ENCODE results near the gene CDCA5.
A peak's percentile ranks its signal among the peaks of the same experiment; 100 is the strongest.

Gene CDCA5

GRCh38 chr11:65104628-65105027 lies 20.8 kb upstream of the CDCA5 start:
- DNase-seq: no peak

DNA sequence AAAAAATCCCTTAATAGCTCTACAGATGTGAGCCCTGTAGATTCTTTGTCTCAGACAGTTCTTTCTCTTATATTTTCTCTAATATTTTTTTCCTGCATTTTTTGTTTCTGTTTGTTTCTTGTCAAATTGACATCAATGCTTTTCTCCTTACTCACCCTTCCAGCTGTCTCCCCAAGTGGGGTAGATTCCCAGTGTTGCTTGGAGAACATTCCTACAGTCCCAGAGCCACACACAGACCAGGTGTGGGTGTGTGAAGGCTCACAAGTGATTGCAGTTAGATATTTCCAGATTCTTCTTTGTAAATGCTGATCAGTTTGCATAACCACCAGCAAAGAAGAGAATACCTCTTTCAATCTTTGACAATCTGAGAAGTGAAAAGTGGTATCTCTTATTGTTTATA lies 19.6 kb upstream of the CDCA5 start:
- no peak for DNase-seq

DNA sequence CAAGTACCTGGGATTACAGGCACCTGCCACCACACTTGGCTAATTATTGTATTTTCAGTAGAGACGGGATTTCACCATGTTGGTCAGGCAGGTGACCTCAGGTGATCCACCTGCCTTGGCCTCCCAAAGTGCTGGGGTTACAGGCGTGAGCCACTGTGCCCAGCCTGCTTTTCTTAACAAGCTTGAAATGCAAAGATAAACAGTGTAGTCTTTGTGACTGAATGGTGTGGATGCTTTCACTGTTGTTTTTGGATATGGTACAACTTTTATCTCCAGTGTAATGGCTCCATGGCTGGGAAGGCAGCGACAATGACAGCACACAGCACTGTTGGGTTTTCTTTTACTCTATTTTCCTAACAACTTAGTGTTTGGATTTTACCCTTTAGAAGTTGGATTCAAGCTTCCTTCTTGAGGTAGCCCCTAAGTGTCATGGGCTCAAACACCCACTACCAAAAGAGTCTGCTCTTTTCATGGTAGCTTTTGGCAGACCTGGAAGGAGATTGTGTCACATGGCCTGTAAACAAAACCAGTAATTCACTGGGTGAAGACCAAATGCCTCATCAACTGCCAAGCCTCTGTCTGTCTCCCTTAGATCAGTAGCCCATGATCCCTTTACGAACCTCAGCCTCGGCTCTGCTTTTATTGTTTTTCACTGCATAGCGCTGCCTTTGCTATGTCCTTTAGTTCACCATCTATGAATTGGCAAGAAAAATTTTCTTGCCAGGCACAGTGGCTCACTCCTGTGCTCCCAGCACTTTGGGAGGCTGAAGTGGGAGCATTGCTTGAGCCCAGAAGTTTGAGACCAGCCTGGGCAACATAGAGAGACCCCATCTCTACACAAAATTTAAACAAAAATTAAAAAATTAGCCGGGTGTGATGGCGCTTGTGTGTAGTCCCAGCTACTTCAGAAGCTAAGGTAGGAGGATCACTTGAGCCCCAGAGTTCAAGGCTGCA lies 18.6 kb upstream of the CDCA5 start:
- DNase-seq: no peak

DNA sequence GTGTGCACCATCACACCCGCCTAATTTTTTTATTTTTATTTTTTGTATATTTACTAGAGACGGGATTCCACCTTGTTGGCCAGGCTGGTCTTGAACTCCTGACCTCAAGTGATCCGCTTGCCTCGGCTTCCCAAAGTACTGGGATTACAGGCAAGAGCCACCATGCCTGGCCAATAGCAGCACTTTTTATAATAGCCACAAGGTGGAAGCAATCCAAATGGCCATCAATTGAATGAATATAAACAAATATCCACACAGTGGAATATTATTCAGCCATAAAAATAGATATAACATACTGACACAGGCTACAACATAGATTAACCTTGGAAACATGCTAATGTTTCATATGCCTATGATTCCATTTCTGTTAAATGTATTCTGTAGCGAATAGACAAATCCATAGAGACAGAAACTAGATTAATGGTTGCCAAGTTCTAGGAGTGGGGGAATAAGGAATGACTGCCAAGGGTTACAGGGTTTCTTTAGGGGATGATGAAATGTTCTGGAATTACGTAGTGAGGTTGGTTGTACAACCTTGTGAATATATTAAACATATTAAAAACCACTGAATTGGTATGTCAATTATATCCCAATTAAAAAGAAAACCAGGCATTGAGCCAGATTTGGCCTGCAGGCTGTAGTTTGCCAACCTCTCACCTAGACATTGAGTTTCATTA lies 17.0 kb upstream of the CDCA5 start:
- no peak for DNase-seq

DNA sequence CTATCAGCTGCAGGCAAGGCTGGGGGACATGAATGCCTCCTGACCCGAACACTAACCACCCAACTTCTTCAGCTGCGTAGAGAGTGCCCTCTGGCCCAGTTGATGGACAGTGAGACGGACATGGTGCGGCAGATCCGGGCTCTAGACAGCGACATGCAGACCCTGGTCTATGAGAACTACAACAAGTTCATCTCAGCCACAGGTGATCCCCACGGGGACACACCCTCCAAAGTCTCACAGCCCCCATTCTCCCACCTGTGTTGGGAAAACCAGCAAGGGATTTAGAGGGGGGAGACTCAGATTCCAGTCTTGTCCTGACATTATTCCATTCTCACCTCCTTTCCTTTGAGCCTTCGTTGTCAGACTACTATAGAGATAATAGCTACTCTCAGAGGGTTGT lies 13.1 kb upstream of the CDCA5 start:
- DNase-seq: no peak

- DNase-seq: peak; percentile 75
Observed at GRCh38 chr11:65095974-65096806, 12.3 kb upstream of the CDCA5 start, which contains the start of gene VPS51. VPS51 (plus strand) TSS chr11:65096214; CDS start chr11:65096251, 37 bp downstream.

- DNase-seq: no peak
Observed at GRCh38 chr11:65095427-65095826, 11.6 kb upstream of the CDCA5 start.

DNA sequence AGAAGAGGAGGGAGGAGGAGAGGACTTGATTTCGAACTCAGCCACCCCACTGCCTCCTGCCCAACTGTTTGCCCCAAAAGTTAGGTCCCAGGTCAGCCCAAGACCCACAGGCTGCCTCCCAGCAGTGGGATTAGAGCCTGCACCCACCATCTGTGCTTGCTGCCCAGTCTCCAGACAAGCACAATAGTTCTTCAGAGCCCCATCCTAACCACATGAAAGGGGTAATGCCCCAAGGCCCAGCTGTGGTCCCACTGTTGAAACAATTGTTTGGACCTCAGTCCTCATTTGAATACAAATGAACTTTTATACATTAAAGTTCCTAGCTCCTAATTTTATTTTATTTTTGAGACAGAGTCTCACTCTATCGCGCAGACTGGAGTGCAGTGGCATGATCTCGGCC lies 6.8 kb upstream of the CDCA5 start:
- no peak for DNase-seq

GRCh38 chr11:65089621-65090020 lies 5.8 kb upstream of the CDCA5 start:
- DNase-seq: no peak

- no peak for DNase-seq
Observed at GRCh38 chr11:65087827-65088226, 4.0 kb upstream of the CDCA5 start.

- no peak for DNase-seq
Observed at GRCh38 chr11:65087216-65087615, 3.4 kb upstream of the CDCA5 start.

DNA sequence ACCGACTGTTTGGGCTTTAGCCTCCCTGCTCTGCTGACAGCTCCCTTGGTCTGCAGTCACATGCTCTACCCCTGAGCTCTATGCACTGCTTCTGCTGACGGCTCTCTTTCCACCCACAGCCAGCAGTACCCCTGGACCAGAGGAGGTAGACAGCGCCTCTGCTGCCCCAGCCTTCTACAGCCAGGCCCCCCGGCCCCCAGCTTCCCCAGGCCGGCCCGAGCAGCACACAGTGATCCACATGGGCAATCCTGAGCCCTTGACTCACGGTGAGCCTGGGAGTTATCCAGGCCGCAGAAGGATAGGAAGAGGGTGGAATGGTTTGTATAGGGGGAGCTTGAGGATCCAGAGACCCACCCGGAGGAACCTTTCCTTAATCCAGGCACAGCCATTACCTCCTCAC lies 3.0 kb upstream of the CDCA5 start:
- DNase-seq: no peak

GRCh38 chr11:65085446-65085845 lies 1.6 kb upstream of the CDCA5 start:
- DNase-seq: no peak

DNA sequence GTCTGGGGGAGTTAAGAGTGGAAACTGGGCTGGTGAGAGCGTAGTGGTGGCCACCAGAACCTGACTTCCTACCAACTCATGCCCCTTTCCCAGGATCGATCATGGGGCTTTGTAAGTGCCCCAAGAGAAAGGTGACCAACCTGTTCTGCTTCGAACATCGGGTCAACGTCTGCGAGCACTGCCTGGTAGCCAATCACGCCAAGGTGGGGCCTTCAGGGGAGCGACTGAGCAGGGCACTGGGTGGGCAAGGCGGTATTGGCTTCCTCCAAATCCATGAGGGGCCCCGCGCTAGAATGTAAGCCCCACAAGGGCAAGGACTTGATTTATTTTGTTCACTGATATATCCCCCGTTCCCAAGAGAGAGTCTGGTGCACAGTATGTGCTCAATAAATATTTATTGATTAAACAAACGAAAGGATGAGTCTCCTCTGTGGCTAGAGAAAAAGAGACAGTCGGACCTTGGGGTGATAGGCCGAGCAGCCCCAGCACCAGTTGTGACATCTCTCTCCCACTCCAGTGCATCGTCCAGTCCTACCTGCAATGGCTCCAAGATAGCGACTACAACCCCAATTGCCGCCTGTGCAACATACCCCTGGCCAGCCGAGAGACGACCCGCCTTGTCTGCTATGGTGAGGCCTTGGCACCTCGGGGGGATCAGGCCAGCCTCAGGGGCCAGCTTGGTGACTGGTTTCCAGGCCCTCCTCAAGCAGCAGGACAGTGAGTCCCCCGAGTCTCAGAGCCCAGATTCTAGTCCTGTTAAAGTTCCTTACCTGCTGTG lies 947 bp upstream of the CDCA5 start:
- no peak for DNase-seq

DNA sequence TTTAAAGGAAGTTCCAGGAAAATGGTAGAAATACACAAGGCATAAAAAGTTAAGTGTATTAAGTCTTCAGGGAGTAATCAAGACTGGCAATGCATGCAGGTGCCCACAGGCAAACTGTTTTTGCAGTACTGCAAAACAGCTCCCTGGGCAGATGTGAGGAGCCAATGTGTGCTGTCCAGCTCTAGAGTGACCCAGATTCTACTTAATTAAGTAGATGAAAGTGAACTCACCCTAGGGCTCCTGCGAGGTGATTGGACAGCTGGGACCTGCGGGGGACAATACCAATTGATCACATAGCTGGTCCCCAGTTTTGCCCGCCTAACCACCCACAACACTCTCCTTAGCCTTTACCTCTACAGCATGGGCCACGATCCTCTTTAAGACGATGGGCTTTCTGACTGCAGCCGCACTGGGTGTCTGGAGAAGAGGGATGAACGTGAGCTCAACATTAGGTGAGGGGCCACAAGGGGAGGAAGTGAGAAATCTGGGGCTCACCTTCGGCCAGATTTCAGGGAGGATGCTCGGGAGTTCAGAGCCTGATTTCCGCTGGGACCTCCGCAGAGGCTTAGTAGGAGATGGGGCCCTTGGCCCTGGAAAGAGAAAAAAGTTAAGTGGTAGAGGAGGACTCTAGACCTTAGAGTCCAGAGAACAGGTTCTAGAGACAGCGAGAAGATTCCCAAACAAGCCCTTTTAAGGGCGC lies 556 bp downstream of the CDCA5 start:
- DNase-seq: no peak

DNA sequence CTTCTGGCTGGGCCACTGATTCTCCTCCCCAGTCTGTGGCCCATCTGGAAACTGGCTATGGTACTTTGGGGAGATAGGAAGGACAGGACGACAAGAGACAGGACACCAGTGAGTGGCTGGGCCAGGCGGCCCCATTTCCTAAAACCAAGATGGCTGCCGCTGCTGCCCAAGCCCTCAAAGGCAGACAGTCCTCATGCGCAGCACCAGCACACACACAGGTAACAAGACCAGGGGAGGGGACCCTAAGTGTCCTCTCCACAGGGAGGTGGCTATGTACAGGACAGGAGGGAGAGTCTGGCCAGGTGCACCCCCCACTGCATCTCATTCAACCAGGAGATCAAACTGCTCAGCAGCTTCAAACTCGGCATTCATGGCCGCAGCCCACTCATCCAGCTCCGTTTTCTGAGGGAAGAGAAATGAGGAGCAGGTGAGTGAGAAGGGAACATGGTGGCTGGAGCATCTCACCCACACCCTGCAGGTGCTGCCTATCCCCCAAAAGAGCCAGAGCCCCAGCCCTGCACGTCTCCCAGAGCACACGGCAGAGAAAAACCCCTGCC lies 5.0 kb downstream of the CDCA5 start:
- DNase-seq: no peak

DNA sequence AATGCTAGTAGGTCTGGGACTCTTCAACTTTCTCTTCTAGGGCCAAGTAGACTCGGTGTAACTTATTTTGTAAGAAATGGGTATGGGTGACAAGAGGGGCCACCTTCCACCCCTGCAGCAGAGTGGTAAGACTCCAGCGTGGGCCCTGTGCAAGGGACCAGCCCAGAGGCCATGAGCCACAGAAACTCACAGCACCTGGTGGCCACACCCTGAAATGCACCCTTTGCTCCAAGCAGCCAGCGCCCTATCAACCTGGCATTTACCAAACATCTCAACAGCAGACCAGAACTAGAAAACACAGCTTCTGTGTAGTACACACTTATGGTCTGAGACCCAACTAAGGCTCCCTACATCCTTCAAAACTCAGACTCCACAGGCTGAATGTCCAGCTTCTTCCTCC lies 5.7 kb downstream of the CDCA5 start:
- DNase-seq: peak; percentile 63

- DNase-seq: no peak
Observed at GRCh38 chr11:65077451-65077850, 6.4 kb downstream of the CDCA5 start.

GRCh38 chr11:65072631-65072966 lies 11.2 kb downstream of the CDCA5 start:
- no peak for DNase-seq

- no peak for DNase-seq
Observed at GRCh38 chr11:65071907-65072630, 11.8 kb downstream of the CDCA5 start.

- DNase-seq: no peak
Observed at GRCh38 chr11:65069217-65069616, 14.6 kb downstream of the CDCA5 start.
